Calu3 (cell line): ENCODE measurements around the gene ABI2. TPM values are rescaled to one million over a fixed set of nuclear protein-coding genes. Genes with fewer than 3 reads are reported as not detected.
"Not testable (repeated sequence)": the region's sequence is repeated elsewhere in the genome, so short reads cannot be mapped to it uniquely, and the experiment has no call there.

ENCODE experiments used
- BruUV-seq: library from RNA; stranded (reverse); fragments of 400-500 nt; replicated peaks from 2 replicates; lab custom pipeline; 2021; lab: Mats Ljungman, UMichigan
- CTCF ChIA-PET: fragments of 300-600 bp; sonication (Branson Sonifier 250); formaldehyde crosslinking; loops from one replicate; lab custom pipeline; 2022; ENCODE audit warnings: antibody characterized with exemption; lab: Charles Lee
- DNase-seq: peaks from one replicate; pipeline ENCODE4 v3.0.0; 2022
- H3K27ac Mint-ChIP-seq: one replicate; pipeline ENCODE4 v1.8.0; 2022; ENCODE audit warnings: mixed read lengths; ENCODE audit not compliant: unreplicated experiment
- H3K27me3 Mint-ChIP-seq: one replicate; pipeline ENCODE4 v1.8.0; 2022; ENCODE audit warnings: mixed read lengths; ENCODE audit not compliant: unreplicated experiment
- H3K36me3 Mint-ChIP-seq: one replicate; pipeline ENCODE4 v1.8.0; 2022; ENCODE audit warnings: mild to moderate bottlenecking, moderate library complexity, mixed read lengths; ENCODE audit not compliant: insufficient read depth, unreplicated experiment
- H3K4me1 Mint-ChIP-seq: one replicate; pipeline ENCODE4 v1.8.0; 2022; ENCODE audit warnings: mild to moderate bottlenecking, low read depth, mixed read lengths; ENCODE audit not compliant: unreplicated experiment
- H3K4me3 Mint-ChIP-seq: one replicate; pipeline ENCODE4 v1.8.0; 2022; ENCODE audit warnings: mild to moderate bottlenecking, low read depth, moderate library complexity, mixed read lengths; ENCODE audit not compliant: unreplicated experiment
- H3K9me3 Mint-ChIP-seq: one replicate; pipeline ENCODE4 v1.8.0; 2022; ENCODE audit warnings: low read depth, mixed read lengths; ENCODE audit not compliant: unreplicated experiment
- CTCF ChIP-seq: fragments of 200-600 bp; IDR thresholded peaks from one replicate; pipeline ENCODE4 v1.8.0; 2022; ENCODE audit warnings: antibody characterized with exemption; ENCODE audit not compliant: unreplicated experiment
- intact Hi-C: fragments of 100-400 bp; cut with micrococcal nuclease; formaldehyde crosslinking; loops from one replicate; pipeline ENCODE4 v1.10.0; 2022; ENCODE audit not compliant: unreplicated experiment
- total RNA-seq: library from RNA; stranded (reverse); gene quantifications from 2 replicates; pipeline ENCODE4 v1.2.3, GENCODE V29; 2022

Gene ABI2
- total RNA-seq, 1 experiment from 2014 or later, result 79.6 TPM

GRCh38 chr2:203286532-203286931, 41.7 kb upstream of the ABI2 start:
- no peaks in the 10 kb centered on the region for H3K4me1 Mint-ChIP-seq
- no peak overlapping the region for H3K27ac Mint-ChIP-seq
- H3K36me3 Mint-ChIP-seq, result peaks cover 14% of the 10 kb centered on the region
- intact Hi-C loops, result no loop called here
- H3K4me3 Mint-ChIP-seq, result no peak overlapping the region
- no peaks in the 10 kb centered on the region for H3K9me3 Mint-ChIP-seq
- CTCF ChIA-PET, result interaction anchor here (0.7 kb wide), 1 partner anchor 131 kb away, joined by 3 read pairs; no protein-coding TSS in a partner anchor
- no peak for DNase-seq
- BruUV-seq, result no TSS peak
- H3K27me3 Mint-ChIP-seq, result no peaks in the 10 kb centered on the region
- no peak for TF ChIP-seq CTCF

- no peak overlapping the region for H3K27ac Mint-ChIP-seq
- H3K4me1 Mint-ChIP-seq, result peaks cover 9% of the 10 kb centered on the region
- peaks cover 7% of the 10 kb centered on the region for H3K36me3 Mint-ChIP-seq
- no peaks in the 10 kb centered on the region for H3K9me3 Mint-ChIP-seq
- DNase-seq, result no peak
- CTCF ChIA-PET, result interaction anchor here (0.7 kb wide), 1 partner anchor 10 kb away, joined by 7 read pairs; no protein-coding TSS in a partner anchor
- no peaks in the 10 kb centered on the region for H3K27me3 Mint-ChIP-seq
- no TSS peak for BruUV-seq
- TF ChIP-seq CTCF, result no peak
- H3K4me3 Mint-ChIP-seq, result no peak overlapping the region
- intact Hi-C loops, result no loop called here
These were observed 26.5 kb upstream of the ABI2 start for GRCh38 chr2:203301667-203302066.

GRCh38 chr2:203302586-203302985, 25.6 kb upstream of the ABI2 start:
- H3K9me3 Mint-ChIP-seq, DNase-seq, H3K27me3 Mint-ChIP-seq, H3K27ac Mint-ChIP-seq, H3K4me3 Mint-ChIP-seq, CTCF ChIA-PET, H3K4me1 Mint-ChIP-seq, H3K36me3 Mint-ChIP-seq, BruUV-seq, intact Hi-C loops: not testable (repeated sequence)

- CTCF ChIA-PET, result no interaction called here
These were observed 17.3 kb upstream of the ABI2 start for GRCh38 chr2:203310688-203311436.

More at GRCh38 chr2:203310688-203311436, 17.3 kb upstream of the ABI2 start:
- H3K4me3 Mint-ChIP-seq, result no peak overlapping the region
- no peaks in the 10 kb centered on the region for H3K4me1 Mint-ChIP-seq
- no peak for TF ChIP-seq CTCF
- no peaks in the 10 kb centered on the region for H3K36me3 Mint-ChIP-seq
- DNase-seq, result no peak
- no peak overlapping the region for H3K27ac Mint-ChIP-seq
- H3K9me3 Mint-ChIP-seq, result no peaks in the 10 kb centered on the region
- intact Hi-C loops, result no loop called here
- no peaks in the 10 kb centered on the region for H3K27me3 Mint-ChIP-seq
- BruUV-seq, result no TSS peak
